MM.1S (cell line): ENCODE data around the gene ZBTB8A.
"Not testable (repeated sequence)": the region's sequence is repeated elsewhere in the genome, so short reads cannot be mapped to it uniquely, and the experiment has no call there.

Experiments used
- DNase-seq: peaks from one replicate; pipeline ENCODE4 v3.0.0-alpha.2; 2015
- H2AFZ ChIP-seq: fragments of 300-600 bp; sonication (generic); 2 replicates; pipeline ENCODE4 v1.6.0; 2016; ENCODE audit warnings: antibody characterized with exemption, low read length
- H3F3A ChIP-seq: fragments of 300-600 bp; sonication (generic); 2 replicates; pipeline ENCODE4 v1.6.1; 2016; ENCODE audit warnings: mild to moderate bottlenecking, antibody characterized with exemption, low read length, moderate library complexity, mixed read lengths; ENCODE audit not compliant: insufficient read depth
- H3K27ac ChIP-seq: fragments of 300-600 bp; sonication (generic); 2 replicates; pipeline ENCODE4 v1.5.1; 2016; ENCODE audit warnings: mild to moderate bottlenecking, low read length
- H3K27me3 ChIP-seq: fragments of 300-600 bp; sonication (generic); replicated peaks from 2 replicates; pipeline ENCODE4 v1.6.0; 2016; ENCODE audit warnings: low read length; ENCODE audit not compliant: insufficient read depth
- H3K36me3 ChIP-seq: fragments of 300-600 bp; sonication (generic); replicated peaks from 2 replicates; pipeline ENCODE4 v1.6.1; 2016; ENCODE audit warnings: mild to moderate bottlenecking, low read length, mixed read lengths; ENCODE audit not compliant: insufficient read depth
- H3K4me1 ChIP-seq: fragments of 300-600 bp; sonication (generic); 2 replicates; pipeline ENCODE4 v1.6.1; 2016; ENCODE audit warnings: low read length, mixed read lengths
- H3K4me2 ChIP-seq: fragments of 300-600 bp; sonication (generic); 2 replicates; pipeline ENCODE4 v1.6.0; 2016; ENCODE audit warnings: low read depth, low read length
- H3K4me3 ChIP-seq: fragments of 300-600 bp; sonication (generic); 2 replicates; pipeline ENCODE4 v1.5.1; 2016; ENCODE audit warnings: low read length, mixed read lengths
- H3K79me2 ChIP-seq: fragments of 300-600 bp; sonication (generic); 2 replicates; pipeline ENCODE4 v1.6.1; 2016; ENCODE audit warnings: mixed run types, low read length, mixed read lengths
- H3K9ac ChIP-seq: fragments of 300-600 bp; sonication (generic); 2 replicates; pipeline ENCODE4 v1.6.1; 2016; ENCODE audit warnings: low read length, mixed read lengths
- H3K9me2 ChIP-seq: fragments of 300-600 bp; sonication (generic); replicated peaks from 2 replicates; pipeline ENCODE4 v1.6.1; 2016; ENCODE audit warnings: mild to moderate bottlenecking, low read length, mixed read lengths; ENCODE audit not compliant: insufficient read depth
- H3K9me3 ChIP-seq: fragments of 300-600 bp; sonication (generic); replicated peaks from 2 replicates; pipeline ENCODE4 v1.6.1; 2016; ENCODE audit warnings: mild to moderate bottlenecking, low read length, mixed read lengths; ENCODE audit not compliant: insufficient read depth
- H4K20me1 ChIP-seq: fragments of 300-600 bp; sonication (generic); 2 replicates; pipeline ENCODE4 v1.6.1; 2016; ENCODE audit warnings: mild to moderate bottlenecking, low read length, moderate library complexity, mixed read lengths; ENCODE audit not compliant: insufficient read depth
- EZH2 ChIP-seq: fragments of 300-600 bp; sonication (generic); optimal IDR thresholded peaks from 2 replicates; pipeline ENCODE3; 2017; ENCODE audit warnings: low read depth, mild to moderate bottlenecking, antibody characterized with exemption, low read length, mixed read lengths
- EZH2phosphoT487 ChIP-seq: fragments of 300-600 bp; sonication (generic); IDR thresholded peaks from 2 replicates; pipeline ENCODE4 v1.6.1; 2018; ENCODE audit warnings: antibody characterized with exemption, low read length
- TF ChIP-seq, protein P1 (sequence below): fragments of 300-600 bp; sonication (generic); IDR thresholded peaks from 2 replicates; pipeline ENCODE4 v1.5.1; 2016; ENCODE audit warnings: antibody characterized with exemption, low read length, mixed read lengths

Gene ZBTB8A

DNA sequence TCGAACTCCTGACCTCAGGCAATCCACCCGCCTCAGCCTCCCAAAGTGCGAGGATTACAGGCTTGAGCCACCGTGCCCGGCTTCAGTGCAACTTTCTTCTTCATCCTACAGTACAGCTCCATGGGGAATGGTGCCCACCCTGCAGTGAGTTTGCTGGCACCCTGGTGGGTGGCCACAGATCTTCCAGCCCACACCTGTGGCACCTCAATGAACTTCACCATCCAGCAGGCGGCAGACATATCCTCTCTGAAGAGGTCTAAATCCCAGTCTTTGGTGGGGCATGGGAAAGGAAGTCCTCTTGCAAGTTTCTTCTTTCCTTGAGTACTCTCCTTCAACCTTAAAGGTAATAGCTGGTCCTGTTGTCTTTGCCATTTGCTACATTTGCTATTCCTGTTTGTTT, 18.1 kb upstream of the ZBTB8A start:
- no peaks in the 10 kb centered on the region for H4K20me1 ChIP-seq
- no peaks in the 10 kb centered on the region for H3K9me2 ChIP-seq
- no peaks in the 10 kb centered on the region for H3K27me3 ChIP-seq
- peak; percentile 25 for DNase-seq
- no peaks in the 10 kb centered on the region for H3K79me2 ChIP-seq
- H3K9me3 ChIP-seq: no peaks in the 10 kb centered on the region
- H3K4me1 ChIP-seq: no peaks in the 10 kb centered on the region
- peak overlapping the region; percentile 14; the same call in 1 of the 2 replicates for H2AFZ ChIP-seq
- 0 out of 2 replicates have a peak overlapping the region, but pooled peaks have one; percentile 35 for H3K4me3 ChIP-seq
- H3K9ac ChIP-seq: peak overlapping the region; percentile 33; the same call in 1 of the 2 replicates
- TF ChIP-seq EZH2 (no peak), EZH2phosphoT487 (no peak)
- TF ChIP-seq, protein P1, sequence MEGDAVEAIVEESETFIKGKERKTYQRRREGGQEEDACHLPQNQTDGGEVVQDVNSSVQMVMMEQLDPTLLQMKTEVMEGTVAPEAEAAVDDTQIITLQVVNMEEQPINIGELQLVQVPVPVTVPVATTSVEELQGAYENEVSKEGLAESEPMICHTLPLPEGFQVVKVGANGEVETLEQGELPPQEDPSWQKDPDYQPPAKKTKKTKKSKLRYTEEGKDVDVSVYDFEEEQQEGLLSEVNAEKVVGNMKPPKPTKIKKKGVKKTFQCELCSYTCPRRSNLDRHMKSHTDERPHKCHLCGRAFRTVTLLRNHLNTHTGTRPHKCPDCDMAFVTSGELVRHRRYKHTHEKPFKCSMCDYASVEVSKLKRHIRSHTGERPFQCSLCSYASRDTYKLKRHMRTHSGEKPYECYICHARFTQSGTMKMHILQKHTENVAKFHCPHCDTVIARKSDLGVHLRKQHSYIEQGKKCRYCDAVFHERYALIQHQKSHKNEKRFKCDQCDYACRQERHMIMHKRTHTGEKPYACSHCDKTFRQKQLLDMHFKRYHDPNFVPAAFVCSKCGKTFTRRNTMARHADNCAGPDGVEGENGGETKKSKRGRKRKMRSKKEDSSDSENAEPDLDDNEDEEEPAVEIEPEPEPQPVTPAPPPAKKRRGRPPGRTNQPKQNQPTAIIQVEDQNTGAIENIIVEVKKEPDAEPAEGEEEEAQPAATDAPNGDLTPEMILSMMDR: peak; percentile 17; the same call in 1 of the 2 replicates
- no peak overlapping the region for H3K27ac ChIP-seq
- H3F3A ChIP-seq: no peaks in the 10 kb centered on the region
- no peaks in the 10 kb centered on the region for H3K36me3 ChIP-seq
- H3K4me2 ChIP-seq: peak overlapping the region; percentile 52; the same call in 1 of the 2 replicates

DNA sequence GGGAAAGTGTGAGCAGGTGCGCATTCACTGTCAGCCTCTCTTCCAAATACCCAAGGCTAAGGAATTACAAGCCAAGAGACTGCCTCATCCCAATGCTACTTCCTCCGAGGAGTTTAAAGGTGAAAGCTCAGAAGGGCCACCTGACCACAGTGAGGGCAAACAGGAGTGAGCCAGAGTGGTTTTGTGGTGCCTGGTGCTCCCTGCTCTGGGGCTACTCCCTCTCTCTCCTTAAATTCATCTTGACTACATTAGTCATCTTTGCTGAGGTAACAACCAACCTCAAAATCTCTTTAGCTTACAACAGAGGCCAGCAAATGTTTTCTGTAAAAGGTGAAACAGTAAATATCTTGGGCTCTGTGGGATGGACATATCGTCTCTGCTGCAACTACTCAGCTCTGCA, 14.2 kb upstream of the ZBTB8A start:
- no peak overlapping the region for H2AFZ ChIP-seq
- H3K9ac ChIP-seq: no peak overlapping the region
- no peak overlapping the region for H3K27ac ChIP-seq
- H3F3A ChIP-seq: no peaks in the 10 kb centered on the region
- H4K20me1 ChIP-seq: no peaks in the 10 kb centered on the region
- H3K36me3 ChIP-seq: no peaks in the 10 kb centered on the region
- peaks cover 10% of the 10 kb centered on the region; the same call in 1 of the 2 replicates for H3K4me1 ChIP-seq
- no peaks in the 10 kb centered on the region for H3K9me3 ChIP-seq
- H3K9me2 ChIP-seq: no peaks in the 10 kb centered on the region
- H3K79me2 ChIP-seq: no peaks in the 10 kb centered on the region
- no peak overlapping the region for H3K4me2 ChIP-seq
- H3K27me3 ChIP-seq: no peaks in the 10 kb centered on the region
- DNase-seq: no peak
- H3K4me3 ChIP-seq: no peak overlapping the region
- TF ChIP-seq, protein P1: no peak
- TF ChIP-seq EZH2 (no peak), EZH2phosphoT487 (no peak)

DNA sequence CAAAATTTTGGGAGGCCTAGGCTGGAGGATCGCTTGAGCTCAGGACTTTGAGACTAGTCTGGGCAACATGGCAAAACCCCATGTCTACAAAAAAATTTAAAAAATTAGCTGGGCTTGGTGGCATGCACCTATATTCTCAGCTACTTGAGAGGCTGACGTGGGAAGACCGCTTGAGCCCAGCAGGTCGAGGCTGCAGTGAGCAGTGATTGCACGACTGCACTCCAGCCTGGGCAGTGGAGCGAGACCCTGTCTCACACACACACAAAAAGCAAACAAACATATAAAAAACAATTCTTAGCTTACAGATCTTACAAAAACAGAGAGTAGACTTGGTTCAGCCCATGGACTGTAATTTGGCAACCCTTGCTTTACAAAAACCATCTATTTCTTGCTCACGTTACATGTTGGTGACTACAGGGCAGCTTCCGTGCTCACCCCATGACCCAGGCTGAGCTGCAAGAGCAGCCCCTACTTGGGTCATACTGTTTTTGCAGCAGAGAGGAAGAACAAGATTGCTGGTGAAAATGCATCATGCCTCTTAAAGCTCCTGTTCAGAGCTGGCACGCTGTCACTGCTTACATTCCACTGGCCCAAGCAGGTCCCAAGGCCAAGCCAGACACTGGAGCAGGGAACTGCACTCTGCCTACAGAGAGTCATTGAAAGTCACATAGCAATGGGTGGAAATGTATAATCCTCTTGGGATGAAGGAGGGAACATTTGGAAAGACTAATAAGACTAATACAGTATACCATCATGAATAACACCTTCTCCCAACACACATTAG, 13.4 kb upstream of the ZBTB8A start:
- no peaks in the 10 kb centered on the region for H3K36me3 ChIP-seq
- no peak overlapping the region for H3K27ac ChIP-seq
- H4K20me1 ChIP-seq: no peaks in the 10 kb centered on the region
- H3K9me2 ChIP-seq: no peaks in the 10 kb centered on the region
- no peak overlapping the region for H3K4me3 ChIP-seq
- TF ChIP-seq, protein P1: no peak
- TF ChIP-seq EZH2: no peak
- TF ChIP-seq EZH2phosphoT487: no peak
- no peaks in the 10 kb centered on the region for H3K9me3 ChIP-seq
- no peaks in the 10 kb centered on the region for H3K27me3 ChIP-seq
- no peak overlapping the region for H2AFZ ChIP-seq
- H3K4me2 ChIP-seq: no peak overlapping the region
- H3K79me2 ChIP-seq: no peaks in the 10 kb centered on the region
- H3K4me1 ChIP-seq: peaks cover 10% of the 10 kb centered on the region; the same call in 1 of the 2 replicates
- H3F3A ChIP-seq: no peaks in the 10 kb centered on the region
- DNase-seq: no peak
- H3K9ac ChIP-seq: no peak overlapping the region

DNA sequence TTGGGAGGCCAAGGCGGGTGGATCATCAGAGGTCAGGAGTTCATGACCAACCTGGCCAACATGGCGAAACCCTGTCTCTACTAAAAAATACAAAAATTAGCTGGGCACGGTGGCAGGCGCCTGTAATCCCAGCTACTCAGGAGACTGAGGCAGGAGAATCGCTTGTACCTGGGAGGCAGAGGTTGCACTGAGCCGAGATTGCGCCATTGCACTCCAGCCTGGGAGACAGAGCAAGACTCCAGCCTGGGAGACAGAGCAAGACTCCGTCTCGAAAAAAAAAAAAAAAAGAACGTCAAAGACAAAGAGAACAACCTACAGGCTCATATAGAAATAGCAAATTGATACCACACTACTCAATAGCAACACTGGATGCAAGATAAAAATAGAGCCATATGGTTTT, 10.7 kb upstream of the ZBTB8A start:
- Histone ChIP-seq H3K4me2 (peak overlapping the region; percentile 11; the same call in 1 of the 2 replicates), H3K4me1 (peaks cover 10% of the 10 kb centered on the region; the same call in 1 of the 2 replicates)
- H3K36me3 ChIP-seq, H3K27ac ChIP-seq, H3F3A ChIP-seq, H3K27me3 ChIP-seq, H4K20me1 ChIP-seq, H3K9me2 ChIP-seq, H3K9me3 ChIP-seq, H3K9ac ChIP-seq, H3K79me2 ChIP-seq, H3K4me3 ChIP-seq, H2AFZ ChIP-seq: not testable (repeated sequence)
- peak; percentile 37 for DNase-seq
